Activated CD4-positive, alpha-beta T cell treated with anti-CD3 and anti-CD28 coated beads, Interleukin-2, amount 50 U/mL, for 24 hours (primary cell): ENCODE results near the gene PCAT7.
"Not testable (repeated sequence)": the region's sequence is repeated elsewhere in the genome, so short reads cannot be mapped to it uniquely, and the experiment has no call there.

Source experiments
- DNase-seq, 2 donors: peaks; one replicate each; pipeline ENCODE4 v3.0.0-alpha.2; 2020; ENCODE audit warnings: low read depth in 1 of 2, low spot score in 1 of 2

PCAT7 gene

DNA sequence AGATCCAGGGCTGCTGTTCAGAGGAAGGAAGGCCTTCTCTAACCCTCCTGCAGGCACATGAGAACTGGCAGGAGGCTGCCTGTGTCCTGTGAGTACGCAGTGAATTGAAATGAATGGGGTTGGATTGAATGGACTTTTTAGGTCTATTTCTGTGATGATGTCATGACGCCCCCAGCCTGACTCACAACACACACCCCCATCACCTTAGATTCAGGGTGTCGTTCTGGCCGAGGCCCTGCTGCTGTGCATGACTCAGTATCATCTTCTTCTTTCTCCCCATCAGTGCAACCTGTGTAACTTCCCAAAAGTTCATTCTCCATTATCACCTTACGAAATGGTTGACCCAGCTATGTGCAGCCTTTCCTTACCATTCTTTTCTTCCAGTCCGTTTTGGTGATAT is 5.4 kb downstream of the PCAT7 start:
- DNase-seq: no peak

DNA sequence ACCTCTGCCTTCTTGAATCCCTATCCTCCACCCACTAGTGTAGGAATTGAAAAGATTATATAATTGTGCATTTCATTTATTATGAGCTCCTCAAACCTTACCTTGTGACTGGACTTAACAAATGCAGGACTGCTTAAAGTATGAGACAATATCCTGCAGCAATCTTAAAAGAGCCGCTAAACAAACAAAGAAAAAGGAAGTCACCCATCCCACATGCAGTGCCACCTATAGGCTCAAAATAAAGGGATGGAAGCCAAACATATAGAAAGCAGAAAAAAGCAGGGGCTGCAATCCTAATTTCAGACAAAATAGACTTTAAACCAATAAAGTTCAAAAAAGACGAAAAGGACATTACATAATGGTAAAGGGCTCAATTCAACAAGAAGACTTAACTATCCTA is 8.7 kb downstream of the PCAT7 start:
- DNase-seq: no peak

DNA sequence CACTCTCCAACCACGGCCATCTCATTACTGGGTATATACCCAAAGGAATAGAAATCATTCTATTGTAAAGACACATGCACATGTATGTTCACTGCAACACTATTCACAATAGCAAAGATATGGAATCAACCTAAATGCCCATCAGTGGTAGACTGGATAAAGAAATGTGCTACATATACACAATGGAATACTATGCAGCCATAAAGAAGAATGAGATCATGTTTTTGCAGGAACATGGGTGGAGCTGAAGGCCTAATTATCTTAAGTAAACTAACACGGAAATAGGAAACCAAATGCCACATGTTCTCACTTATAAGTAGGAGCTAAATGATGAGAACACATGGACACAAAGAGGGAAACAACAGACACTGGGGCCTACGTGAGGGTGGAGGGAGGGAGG is 9.4 kb downstream of the PCAT7 start:
- DNase-seq: not testable (repeated sequence)

DNA sequence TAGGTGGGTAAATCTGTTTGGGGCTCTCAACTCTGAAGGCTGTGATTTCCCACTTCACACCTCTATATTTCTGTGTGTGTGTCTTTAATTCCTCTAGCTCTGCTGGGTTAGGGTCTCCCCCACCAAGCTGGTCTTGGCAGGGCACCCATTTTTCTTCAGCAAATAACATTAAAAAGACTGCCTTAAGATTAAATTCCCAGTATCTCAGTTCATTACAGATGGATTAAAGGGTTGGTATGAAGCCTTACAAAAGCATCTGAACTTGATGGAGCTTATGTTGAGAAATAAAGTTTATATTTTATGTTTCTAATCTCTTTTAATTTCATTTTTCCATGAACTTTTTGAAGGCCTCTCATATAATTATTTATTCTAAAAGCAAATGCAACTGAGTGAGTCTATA is 11.7 kb downstream of the PCAT7 start:
- DNase-seq: no peak

DNA sequence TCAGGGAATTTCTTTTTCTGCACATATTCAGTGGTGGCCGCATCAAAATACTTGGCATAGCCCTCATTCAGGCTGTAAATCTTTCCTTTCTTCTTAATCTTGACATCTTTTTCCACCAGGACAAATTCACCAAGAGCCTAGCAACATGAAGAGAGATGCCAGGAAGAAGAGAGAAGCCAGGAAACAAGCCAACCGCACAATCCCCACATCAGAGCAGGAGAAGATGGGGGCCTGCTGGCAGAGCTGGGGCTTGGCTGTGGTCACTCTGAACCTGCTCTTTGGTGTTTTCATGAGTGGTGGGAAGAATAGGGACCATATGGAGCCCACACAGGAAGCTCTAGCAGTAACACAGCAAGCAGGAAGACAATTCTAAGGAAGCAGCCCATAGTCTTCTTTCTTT is 12.4 kb downstream of the PCAT7 start:
- no peak for DNase-seq

DNA sequence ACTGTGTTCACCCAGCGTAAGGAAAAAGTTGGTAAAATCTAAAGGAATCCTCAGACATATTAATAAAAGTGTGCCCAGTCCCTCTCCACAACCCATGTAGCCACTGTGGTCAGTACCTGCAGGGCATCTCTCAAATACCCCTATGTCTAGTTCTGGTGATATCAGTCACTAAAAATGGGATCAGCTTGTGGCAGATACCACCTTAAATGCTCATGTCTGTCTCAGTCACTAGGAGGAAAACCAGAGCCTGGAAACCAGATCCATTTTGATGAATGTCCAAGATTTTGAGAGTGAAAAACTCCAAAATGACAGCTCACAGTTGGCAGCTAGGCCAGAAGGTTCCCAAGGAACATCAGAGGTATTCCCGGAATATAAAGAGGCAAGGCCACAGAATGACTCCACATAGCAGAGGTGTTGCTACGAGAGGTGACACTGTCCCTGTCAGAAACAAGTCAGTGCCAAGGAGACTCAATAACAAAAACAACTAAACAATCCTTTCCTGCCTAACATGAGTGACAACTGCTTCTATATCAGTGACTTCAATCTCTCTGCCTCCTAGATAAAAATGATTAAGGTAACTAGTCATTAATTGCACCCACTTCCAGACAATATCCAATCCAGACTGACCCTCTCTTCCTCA is 13.5 kb downstream of the PCAT7 start:
- DNase-seq: no peak

DNA sequence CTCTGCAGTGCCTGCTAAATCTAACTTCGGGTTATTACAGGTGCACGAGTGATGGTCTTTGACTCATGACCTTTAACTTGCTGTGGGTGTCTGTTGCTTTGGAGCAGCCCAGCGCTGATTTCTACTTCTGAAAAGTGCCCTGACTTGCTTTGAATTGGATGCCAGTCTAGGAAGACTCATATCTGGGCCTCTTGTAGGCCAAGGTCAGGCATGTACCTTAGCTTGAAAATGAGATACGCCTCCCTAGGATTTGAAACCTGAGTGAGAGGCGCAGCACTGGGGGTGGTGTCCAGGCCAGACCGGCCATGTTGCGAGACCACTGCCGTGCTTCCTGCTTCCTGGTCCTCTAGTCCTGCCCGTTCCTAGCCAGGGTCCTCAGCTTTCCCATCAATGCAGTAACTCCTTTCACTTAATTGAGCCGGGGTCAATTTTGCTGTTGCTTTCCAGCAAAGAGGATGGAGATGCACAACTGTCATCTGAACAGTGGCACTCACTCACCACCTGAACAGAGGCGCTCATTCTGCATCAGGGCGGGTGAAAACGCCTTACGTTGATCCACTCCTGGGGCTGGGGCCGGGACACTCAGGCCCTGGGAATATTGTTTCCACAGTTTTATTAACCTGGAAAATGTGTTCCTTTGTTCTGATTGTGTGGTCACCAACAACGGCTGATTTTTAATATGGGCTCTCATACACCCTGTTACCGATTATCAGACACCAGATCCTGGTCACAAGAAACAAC is 14.3 kb downstream of the PCAT7 start:
- no peak for DNase-seq

DNA sequence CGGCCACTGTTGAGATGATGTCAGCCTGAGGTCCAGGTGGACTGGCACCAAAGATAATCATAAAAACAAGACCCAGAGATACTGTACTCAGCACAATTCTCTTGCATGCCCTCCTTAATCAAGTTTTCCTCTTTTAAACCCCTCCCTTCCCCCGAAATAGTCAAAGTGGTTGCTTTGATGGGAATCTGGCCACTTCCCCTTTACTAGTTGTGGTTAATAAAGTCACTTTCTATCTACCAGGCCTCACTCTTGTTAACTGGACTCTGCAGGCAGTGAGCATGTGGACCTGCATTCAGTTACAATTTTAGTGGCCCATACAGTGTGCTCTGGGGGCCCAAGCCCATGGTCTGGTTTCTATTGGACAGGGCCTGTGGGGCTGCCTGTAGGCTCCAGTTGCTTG is 21.2 kb downstream of the PCAT7 start:
- no peak for DNase-seq

DNA sequence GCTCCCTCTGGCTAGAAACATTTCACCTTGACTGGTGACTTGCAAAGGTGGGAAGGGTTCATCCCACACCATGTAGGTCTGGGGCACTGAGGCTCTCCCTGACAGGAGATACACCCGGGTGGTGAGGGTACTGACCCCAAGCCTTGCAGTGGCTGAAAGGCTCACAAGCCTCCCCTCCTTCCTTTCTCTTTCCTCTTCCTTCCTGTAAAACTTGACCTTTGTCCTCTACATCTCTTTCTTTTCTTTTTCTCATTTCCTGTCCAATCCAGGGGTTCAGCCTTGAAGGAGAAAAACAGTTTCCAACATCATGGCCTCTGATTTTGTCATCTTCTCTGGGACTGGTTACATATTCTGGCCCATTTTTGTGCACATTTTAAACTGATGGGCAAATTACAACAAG is 22.2 kb downstream of the PCAT7 start:
- no peak for DNase-seq

DNA sequence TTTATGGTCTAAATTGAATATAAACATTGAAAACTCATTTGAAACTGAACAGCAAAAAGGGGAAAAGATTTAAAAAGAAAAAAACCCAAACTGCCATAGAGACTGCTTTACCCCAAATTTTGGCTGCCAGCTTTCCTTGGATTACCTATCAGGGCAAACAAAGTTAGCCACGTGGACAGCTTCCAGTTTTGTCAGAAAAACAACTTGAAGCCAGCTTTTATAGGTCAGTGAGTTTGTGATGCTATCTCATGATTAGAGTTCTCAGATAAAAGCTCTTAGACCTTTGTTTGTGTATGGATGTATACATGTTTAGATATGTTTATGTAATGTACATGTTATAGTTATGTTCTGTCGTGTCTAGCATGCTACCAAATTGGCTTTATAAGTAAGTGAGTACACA is 22.7 kb downstream of the PCAT7 start:
- no peak for DNase-seq

DNA sequence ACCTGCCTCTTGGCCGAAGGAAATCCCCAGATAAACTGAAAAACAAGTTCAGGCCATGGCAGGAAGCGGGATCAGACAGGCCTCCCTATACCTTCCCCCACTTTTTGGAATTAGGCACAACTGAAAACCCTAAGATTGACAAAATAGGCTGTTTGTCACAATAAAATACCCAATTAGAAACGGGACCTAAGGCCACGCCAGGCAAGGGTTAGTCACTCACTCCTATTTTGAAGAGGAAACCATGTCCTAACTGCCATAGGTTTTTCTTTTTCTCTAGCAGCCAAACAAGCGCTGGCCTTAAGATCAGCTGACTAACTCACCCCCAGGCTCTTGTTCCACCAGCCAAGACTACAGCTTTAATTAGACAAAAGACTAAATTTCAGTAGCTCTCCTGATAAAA is 26.8 kb downstream of the PCAT7 start:
- DNase-seq: no peak

DNA sequence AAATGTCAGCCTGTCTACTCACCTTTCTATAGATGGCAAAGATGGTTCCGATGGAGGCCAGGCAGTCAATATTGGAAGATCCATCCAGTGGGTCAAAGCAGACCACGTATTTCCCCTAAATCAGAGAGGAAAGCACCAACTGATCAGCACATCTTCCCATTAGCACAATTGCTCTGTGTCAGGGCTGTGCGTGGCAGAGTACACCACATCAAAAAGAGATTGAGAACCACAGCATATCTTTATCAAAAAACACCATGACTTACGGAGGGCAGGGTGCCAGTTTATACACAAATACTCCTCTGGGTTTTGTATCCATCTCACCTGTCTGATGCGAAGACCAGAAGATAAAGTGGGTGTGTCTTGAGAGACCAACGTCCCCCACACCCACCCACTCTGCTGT is 29.7 kb downstream of the PCAT7 start:
- DNase-seq: no peak

DNA sequence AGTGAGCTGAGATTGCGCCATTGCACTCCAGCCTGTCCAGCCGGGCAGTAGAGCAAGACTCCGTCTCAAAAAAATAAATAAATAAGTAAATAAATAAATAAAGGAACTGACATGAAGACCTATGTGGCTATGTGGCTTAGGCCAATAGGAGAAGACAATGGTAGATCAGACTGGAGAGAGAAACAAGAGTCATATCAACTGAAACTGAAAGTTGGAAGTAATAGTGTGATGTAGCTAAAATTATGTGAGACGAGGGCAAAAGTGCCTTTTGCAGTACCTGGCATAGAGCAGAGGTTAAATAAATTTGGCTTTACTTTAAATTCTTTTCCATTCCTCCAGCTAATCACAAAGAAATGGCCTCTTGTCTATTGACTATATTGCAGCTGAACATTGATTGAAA is 31.4 kb downstream of the PCAT7 start:
- no peak for DNase-seq

DNA sequence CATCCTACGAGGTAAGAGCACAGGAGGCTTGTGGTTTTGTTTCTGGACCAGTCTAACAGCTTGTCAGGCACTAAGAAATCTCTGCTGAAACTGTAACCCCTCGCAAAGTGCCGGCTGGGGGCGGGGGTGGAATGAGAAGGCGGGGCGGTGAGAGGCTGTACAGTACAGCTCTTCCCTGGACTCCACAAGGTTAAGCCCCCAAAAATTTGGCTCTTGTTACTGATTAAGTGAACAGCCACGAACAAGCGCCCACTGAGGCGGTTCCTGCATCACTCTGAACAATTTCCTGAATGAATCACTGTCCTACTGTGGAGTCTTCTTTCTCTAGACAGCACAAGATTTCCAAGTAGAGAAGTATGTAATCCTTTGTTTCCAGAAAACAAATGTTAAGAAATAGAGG is 31.9 kb downstream of the PCAT7 start:
- DNase-seq: no peak

DNA sequence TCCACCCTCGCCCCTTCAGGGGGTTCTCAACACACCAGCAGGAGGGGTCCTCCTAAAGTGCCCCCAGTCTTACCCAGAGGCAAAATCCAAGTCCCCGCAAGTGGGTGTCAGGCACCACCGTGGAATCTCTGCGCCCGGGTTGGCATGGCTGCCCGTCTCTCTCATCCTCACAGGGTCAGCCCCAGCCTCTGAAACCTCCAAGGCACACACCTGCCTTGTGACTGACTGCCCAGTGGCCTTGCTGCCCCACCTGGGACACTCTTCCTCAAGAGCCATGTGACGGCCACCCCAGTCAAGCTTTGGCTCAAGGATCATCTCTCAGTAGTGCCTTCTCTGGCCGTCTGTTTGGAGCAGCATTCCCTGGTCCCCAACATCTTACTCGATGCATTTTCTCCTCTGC is 33.8 kb downstream of the PCAT7 start:
- no peak for DNase-seq

DNA sequence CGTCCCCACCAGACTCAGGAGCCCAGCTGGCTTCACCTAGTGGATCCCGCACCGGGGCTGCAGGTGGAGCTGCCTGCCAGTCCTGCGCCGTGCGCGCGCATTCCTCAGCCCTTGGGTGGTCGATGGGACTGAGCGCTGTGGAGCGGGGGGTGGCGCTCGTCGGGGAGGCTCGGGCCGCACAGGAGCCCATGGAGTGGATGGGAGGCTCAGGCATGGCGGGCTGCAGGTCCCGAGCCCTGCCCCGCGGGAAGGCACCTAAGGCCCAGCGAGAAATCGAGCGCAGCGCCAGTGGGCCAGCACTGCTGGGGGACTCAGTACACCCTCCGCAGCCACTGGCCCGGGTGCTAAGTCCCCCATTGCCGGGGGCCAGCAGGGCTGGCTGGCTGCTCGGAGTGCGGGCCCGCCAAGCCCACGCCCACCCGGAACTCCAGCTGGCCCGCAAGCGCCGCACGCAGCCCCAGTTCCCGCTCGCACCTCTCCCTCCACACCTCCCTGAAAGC is 36.2 kb downstream of the PCAT7 start:
- DNase-seq: not testable (repeated sequence)

DNA sequence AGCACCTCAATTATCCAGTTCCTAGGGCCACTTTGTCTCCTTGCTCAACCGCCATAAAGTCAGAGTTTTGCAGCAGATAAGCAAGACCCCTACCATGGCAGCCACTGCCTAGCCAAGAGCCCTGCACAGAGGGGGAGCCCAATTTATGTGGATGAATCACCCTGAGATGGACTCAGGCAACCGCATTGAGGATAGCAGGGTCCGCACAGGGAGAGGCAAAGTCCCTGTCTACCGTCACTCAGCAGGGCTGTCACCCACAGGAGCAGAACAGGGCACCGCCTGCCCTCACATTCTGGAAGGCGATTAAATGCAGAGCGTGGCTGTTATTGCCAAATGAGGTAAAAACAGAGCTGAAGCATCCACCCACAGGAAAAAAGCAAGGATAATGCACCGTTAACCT is 37.0 kb downstream of the PCAT7 start:
- no peak for DNase-seq

DNA sequence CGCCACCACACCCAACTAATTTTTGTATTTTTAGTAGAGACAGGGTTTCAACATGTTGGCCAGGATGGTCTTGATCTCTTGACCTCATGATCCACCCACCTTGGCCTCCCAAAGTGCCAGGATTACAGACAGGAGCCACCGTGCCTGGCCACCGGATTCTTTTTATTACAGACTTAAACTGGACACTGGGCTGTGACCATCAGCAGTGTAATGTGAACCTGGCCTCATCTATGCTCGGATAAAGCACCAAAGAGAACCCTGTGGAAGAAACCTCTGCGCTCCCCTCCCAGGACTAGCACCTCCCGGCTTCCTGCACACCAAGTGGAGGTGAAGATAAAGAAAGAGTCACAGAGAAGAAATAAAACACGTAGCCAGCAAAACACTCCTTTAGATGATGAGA is 37.8 kb downstream of the PCAT7 start:
- not testable (repeated sequence) for DNase-seq

DNA sequence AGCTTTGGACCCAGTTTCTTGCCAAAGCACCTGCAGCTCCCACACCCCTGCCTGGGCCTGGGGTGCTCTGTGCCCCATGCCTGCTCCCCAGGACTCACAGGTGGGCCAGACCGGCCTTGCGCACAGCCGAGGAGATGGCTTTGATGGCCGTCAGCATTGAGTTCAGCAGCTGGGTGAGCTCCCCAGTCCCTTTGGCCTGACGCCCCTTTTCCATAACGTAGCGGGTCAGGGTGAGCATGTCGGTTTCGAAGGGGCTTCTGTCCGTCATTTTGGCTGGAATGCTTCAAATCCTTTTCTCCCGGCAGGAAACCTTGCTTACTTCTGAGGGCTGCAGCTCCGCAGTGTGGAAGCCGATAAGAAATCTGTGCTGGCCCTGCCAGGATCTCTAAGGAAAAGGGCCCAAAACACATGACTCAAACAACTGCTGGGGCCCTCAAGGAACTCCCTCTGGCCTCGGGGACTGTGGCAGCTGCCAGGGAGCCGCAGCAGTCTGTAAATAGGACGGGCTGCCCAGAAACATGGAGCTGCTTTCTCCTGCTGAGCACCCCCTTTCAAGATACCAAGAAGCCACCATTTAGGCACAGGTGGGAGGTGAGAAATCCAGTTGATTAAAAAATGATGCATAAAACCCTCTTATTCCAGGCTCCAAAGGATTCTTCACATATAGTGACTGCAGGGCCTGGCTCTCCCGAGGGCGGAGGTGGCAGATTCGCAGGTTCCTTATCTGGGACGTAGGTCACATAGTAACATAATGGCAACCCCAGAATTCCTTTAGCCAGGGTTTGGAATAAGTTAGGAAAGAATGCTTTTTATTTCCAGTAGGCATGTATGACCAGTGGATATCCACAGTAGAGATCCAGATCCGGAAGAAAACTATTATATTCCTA is 38.8 kb downstream of the PCAT7 start, which contains the start of gene FBP2:
TSS of gene FBP2 (minus strand) at position 366 of the 887 bp plus-strand sequence. CDS start at position 268, 98 bp downstream.
- no peak for DNase-seq

DNA sequence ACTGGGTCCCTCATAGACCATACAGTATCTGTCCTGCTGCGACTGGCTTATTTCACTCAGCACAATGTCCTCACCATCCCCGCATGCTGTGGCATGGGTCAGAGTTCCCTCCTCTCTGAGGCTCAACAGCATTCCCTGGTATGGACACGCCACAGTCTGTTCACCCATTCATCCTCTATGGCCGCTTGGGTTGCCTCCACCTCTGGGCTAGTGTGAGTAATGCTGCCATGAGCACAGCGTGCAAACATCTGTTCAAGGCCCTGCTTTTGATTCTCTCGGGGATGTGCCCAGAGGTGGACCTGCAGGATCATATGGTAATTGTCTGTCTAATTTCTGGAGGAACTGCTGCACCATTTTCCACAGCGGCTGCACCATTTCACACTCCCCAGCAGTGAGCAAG is 44.2 kb downstream of the PCAT7 start:
- no peak for DNase-seq

DNA sequence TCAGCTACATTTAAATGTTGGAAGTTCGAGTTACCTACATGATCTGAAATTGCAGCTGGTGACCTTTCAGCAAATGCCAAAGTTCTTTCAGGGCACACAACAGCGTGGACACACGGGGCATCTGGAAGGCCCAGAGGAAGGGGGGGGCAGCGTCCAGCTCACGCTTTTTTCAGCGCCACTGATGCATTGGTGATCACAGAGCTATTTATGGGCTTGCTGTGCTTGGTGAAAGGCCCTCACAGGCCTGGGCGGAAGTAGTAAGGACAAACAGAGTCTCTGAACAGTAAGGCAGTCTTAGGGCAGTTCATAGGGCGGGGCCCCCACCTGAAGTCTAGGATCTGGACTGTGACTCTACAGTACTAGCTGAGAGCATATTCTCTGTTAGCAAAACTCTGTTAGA is 45.4 kb downstream of the PCAT7 start:
- no peak for DNase-seq

DNA sequence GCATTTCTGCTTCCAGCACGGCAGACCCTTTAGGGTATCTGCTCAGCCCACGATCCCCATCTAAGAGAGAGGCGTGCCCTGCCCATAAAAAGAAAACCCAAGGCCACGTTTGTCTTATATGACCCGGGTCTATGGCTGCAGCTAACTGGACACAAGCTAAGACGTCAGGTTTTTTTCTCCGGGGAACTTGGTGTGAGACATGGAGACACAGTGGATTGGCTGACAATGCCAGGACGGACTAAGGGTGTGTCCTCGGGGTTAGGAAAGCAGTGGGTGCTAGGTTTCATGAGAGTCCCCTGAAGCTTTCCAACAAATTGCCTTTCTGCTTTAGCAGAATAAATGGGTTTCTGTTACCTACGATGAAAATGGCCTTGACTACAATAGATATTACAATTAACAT is 45.8 kb downstream of the PCAT7 start:
- DNase-seq: no peak
